HCT116 (cell line): Measurements from ENCODE around the gene AMBP. TPM values are rescaled to one million over a fixed set of nuclear protein-coding genes. Genes with fewer than 3 reads are reported as not detected.

Source experiments
- ATAC-seq: fragments of 200-7000 bp; cut with Tn5 transposase; 2 replicates; pipeline ENCODE4 v1.9.1; 2020; ENCODE audit warnings: mild to moderate bottlenecking, moderate library complexity
- BruUV-seq: library from RNA; stranded (reverse); fragments of 400-500 nt; replicated peaks from 2 replicates; lab custom pipeline; 2021; lab: Mats Ljungman, UMichigan
- CTCF ChIA-PET: fragments of 300-600 bp; sonication (Branson Sonifier 250); formaldehyde crosslinking; loops from one replicate; lab custom pipeline; 2021; ENCODE audit warnings: antibody characterized with exemption; lab: Charles Lee
- POLR2A ChIA-PET: fragments of 300-600, 350-600 bp; sonication (Branson Sonifier 250); formaldehyde crosslinking; loops from one replicate; lab custom pipeline; 2021; ENCODE audit warnings: antibody characterized with exemption; lab: Charles Lee
- RAD21 ChIA-PET, 2 experiments: fragments of 300-600 bp; sonication (Branson Sonifier 250); formaldehyde crosslinking; loops; one replicate each; lab custom pipeline; 2023; ENCODE audit warnings: low total read pairs in 2 of 2; ENCODE audit not compliant: uncharacterized antibody in 2 of 2, unreplicated experiment in 2 of 2, low non-redundant PET in 1 of 2; lab: Charles Lee
- DNase-seq: peaks from one replicate; pipeline ENCODE4 v3.0.0-alpha.2; 2010; ENCODE audit warnings: low read depth, low spot score
- H2AFZ ChIP-seq: fragments of 200-600 bp; shearing (Covaris generic), sonication (generic); 2 replicates; pipeline ENCODE4 v1.6.1; 2017; ENCODE audit warnings: low read depth, mixed run types, mixed read lengths, antibody characterized with exemption, low read length; ENCODE audit not compliant: poor library complexity, severe bottlenecking
- H3K27ac ChIP-seq: 2 replicates; pipeline ENCODE4 v1.5.1; 2012; ENCODE audit warnings: low read depth, low read length
- H3K27me3 ChIP-seq: fragments of 200-600 bp; sonication (generic); 2 replicates; pipeline ENCODE4 v1.6.1; 2016; ENCODE audit warnings: mixed run types, low read length, mixed read lengths; ENCODE audit not compliant: insufficient read depth
- H3K36me3 ChIP-seq, 2 experiments: fragments of 200-500 bp in 1 of 2; fragments of 200-600 bp in 1 of 2; sonication (Bioruptor generic) in 1 of 2; sonication (generic) in 1 of 2; 2 replicates each; pipeline versions ENCODE4 v1.5.1 to v1.6.1; 2014 to 2016; ENCODE audit warnings: low read length in 2 of 2, inconsistent platforms in 1 of 2, mixed read lengths in 1 of 2, mixed run types in 1 of 2; ENCODE audit not compliant: insufficient read depth in 2 of 2, control insufficient read depth in 1 of 2
- H3K4me1 ChIP-seq, 2 experiments: fragments of 200-600 bp in 1 of 2; sonication (generic) in 1 of 2; 2 replicates each; pipeline versions ENCODE4 v1.5.1 to v1.6.1; 2012 to 2017; ENCODE audit warnings: low read length in 2 of 2, inconsistent platforms in 1 of 2, mild to moderate bottlenecking in 1 of 2, mixed read lengths in 1 of 2, mixed run types in 1 of 2, moderate library complexity in 1 of 2; ENCODE audit not compliant: insufficient read depth in 2 of 2, control insufficient read depth in 1 of 2
- H3K4me2 ChIP-seq: fragments of 200-600 bp; sonication (generic); 2 replicates; pipeline ENCODE4 v1.6.1; 2017; ENCODE audit warnings: mixed run types, low read length, mixed read lengths
- H3K4me3 ChIP-seq, 2 experiments: fragments of 200-600 bp in 1 of 2; sonication (generic) in 1 of 2; replicated peaks in 1 of 2; 2 replicates each; pipeline ENCODE4 v1.5.1; 2011 to 2016; ENCODE audit warnings: low read length in 2 of 2, control low read depth in 1 of 2, low read depth in 1 of 2, mild to moderate bottlenecking in 1 of 2, mixed read lengths in 1 of 2, mixed run types in 1 of 2
- H3K79me2 ChIP-seq: fragments of 200-600 bp; sonication (generic); 2 replicates; pipeline ENCODE4 v1.6.1; 2017; ENCODE audit warnings: mild to moderate bottlenecking, mixed run types, low read length, moderate library complexity, mixed read lengths; ENCODE audit not compliant: insufficient read depth
- H3K9ac ChIP-seq: fragments of 200-600 bp; sonication (generic); 2 replicates; pipeline ENCODE4 v1.6.1; 2016; ENCODE audit warnings: low read length, mixed read lengths
- H3K9me2 ChIP-seq: fragments of 200-600 bp; sonication (generic), shearing (Covaris generic); 2 replicates; pipeline ENCODE4 v1.6.1; 2017; ENCODE audit warnings: mixed run types, mild to moderate bottlenecking, moderate library complexity; ENCODE audit not compliant: insufficient read depth
- H3K9me3 ChIP-seq, 2 experiments: fragments of 200-500 bp in 1 of 2; fragments of 200-600 bp in 1 of 2; sonication (Bioruptor generic) in 1 of 2; sonication (generic) in 1 of 2; 2 replicates each; pipeline ENCODE4 v1.6.1; 2014 to 2017; ENCODE audit warnings: low read length in 2 of 2, mixed read lengths in 2 of 2, inconsistent platforms in 1 of 2, low read depth in 1 of 2, mild to moderate bottlenecking in 1 of 2, mixed run types in 1 of 2, moderate library complexity in 1 of 2; ENCODE audit not compliant: control insufficient read depth in 1 of 2, insufficient read depth in 1 of 2
- H4K20me1 ChIP-seq: fragments of 200-600 bp; sonication (generic), shearing (Covaris generic); 2 replicates; pipeline ENCODE4 v1.6.1; 2017; ENCODE audit warnings: mixed run types, mild to moderate bottlenecking, moderate library complexity; ENCODE audit not compliant: insufficient read depth
- CEBPB ChIP-seq: IDR thresholded peaks from 2 replicates; pipeline ENCODE4 v1.6.1; 2012; ENCODE audit warnings: low read depth
- ELF1 ChIP-seq: IDR thresholded peaks from 2 replicates; pipeline ENCODE4 v1.6.1; 2012; ENCODE audit warnings: low read depth, borderline replicate concordance
- EZH2phosphoT487 ChIP-seq: fragments of 200-600 bp; IDR thresholded peaks from 2 replicates; pipeline ENCODE4 v1.6.1; 2018; ENCODE audit warnings: antibody characterized with exemption, borderline replicate concordance
- POLR2AphosphoS5 ChIP-seq: IDR thresholded peaks from 2 replicates; pipeline ENCODE4 v1.6.1; 2011; ENCODE audit warnings: mild to moderate bottlenecking, low read depth, low read length, moderate library complexity
- RAD21 ChIP-seq: IDR thresholded peaks from 2 replicates; pipeline ENCODE4 v1.6.1; 2012; ENCODE audit warnings: low read depth, mild to moderate bottlenecking
- SP1 ChIP-seq: IDR thresholded peaks from 2 replicates; pipeline ENCODE4 v1.6.1; 2012; ENCODE audit warnings: low read depth
- TCF7L2 ChIP-seq: IDR thresholded peaks from 2 replicates; pipeline ENCODE4 v1.7.0; 2011; ENCODE audit warnings: borderline replicate concordance, inconsistent platforms; ENCODE audit not compliant: insufficient read depth, insufficient read length; ENCODE audit errors: extremely low read depth
- ZNF274 ChIP-seq: fragments of 200-500 bp; sonication (Bioruptor generic); IDR thresholded peaks from 2 replicates; pipeline ENCODE4 v1.6.1; 2014; ENCODE audit warnings: mild to moderate bottlenecking, low read depth, low read length, inconsistent platforms
- intact Hi-C: fragments of 100-400 bp; cut with micrococcal nuclease; formaldehyde crosslinking; loops from 2 replicates; pipeline ENCODE4 v1.10.0; 2022
- total RNA-seq: library from RNA; stranded (reverse); gene quantifications from one replicate; pipeline ENCODE4 v1.2.1, GENCODE V29; 2021; ENCODE audit not compliant: unreplicated experiment
- TF ChIP-seq, protein P1 (sequence below), 3 experiments: fragments of 200-600 bp in 1 of 3; sonication (generic) in 1 of 3; IDR thresholded peaks in 2 of 3; conservative IDR thresholded peaks in 1 of 3; 2 replicates each; pipeline ENCODE4 v1.5.1; 2012 to 2017; ENCODE audit warnings: low read depth in 2 of 3, low read length in 2 of 3, antibody characterized with exemption in 1 of 3, borderline replicate concordance in 1 of 3, control low read depth in 1 of 3, mild to moderate bottlenecking in 1 of 3, mixed read lengths in 1 of 3, mixed run types in 1 of 3, moderate library complexity in 1 of 3; ENCODE audit not compliant: insufficient read depth in 1 of 3

AMBP gene
- total RNA-seq, 1 experiment from 2014 or later: 1.9 TPM

- Histone ChIP-seq H3K79me2 (no peaks in the 10 kb centered on the region), H2AFZ (no peak overlapping the region), H3K36me3 (no peaks in the 10 kb centered on the region), H4K20me1 (no peaks in the 10 kb centered on the region), H3K4me1 (no peaks in the 10 kb centered on the region), H3K9me3 (no peaks in the 10 kb centered on the region), H3K4me2 (no peak overlapping the region), H3K9ac (no peak overlapping the region), H3K9me2 (no peaks in the 10 kb centered on the region), H3K27ac (no peak overlapping the region), H3K4me3 (no peak overlapping the region), H3K27me3 (no peaks in the 10 kb centered on the region)
- intact Hi-C loops: no loop called here
- no TSS peak for BruUV-seq
- POLR2A ChIA-PET: no interaction called here
- RAD21 ChIA-PET: interaction anchor here in 1 of 2 experiments (0.6 kb wide), 1 partner anchor 218 kb away, joined by 3 read pairs; no protein-coding TSS in a partner anchor
- DNase-seq (no peak), ATAC-seq (no peak)
- no peak for TF ChIP-seq SP1
- TF ChIP-seq RAD21: no peak
- TF ChIP-seq ELF1: no peak
- TF ChIP-seq ZNF274: no peak
- TF ChIP-seq, protein P1, sequence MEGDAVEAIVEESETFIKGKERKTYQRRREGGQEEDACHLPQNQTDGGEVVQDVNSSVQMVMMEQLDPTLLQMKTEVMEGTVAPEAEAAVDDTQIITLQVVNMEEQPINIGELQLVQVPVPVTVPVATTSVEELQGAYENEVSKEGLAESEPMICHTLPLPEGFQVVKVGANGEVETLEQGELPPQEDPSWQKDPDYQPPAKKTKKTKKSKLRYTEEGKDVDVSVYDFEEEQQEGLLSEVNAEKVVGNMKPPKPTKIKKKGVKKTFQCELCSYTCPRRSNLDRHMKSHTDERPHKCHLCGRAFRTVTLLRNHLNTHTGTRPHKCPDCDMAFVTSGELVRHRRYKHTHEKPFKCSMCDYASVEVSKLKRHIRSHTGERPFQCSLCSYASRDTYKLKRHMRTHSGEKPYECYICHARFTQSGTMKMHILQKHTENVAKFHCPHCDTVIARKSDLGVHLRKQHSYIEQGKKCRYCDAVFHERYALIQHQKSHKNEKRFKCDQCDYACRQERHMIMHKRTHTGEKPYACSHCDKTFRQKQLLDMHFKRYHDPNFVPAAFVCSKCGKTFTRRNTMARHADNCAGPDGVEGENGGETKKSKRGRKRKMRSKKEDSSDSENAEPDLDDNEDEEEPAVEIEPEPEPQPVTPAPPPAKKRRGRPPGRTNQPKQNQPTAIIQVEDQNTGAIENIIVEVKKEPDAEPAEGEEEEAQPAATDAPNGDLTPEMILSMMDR (IDR thresholded peaks at IDR 0.05 in 2 of 3, conservative IDR thresholded peaks at IDR 0.05 in 1 of 3; ENCODE audit: borderline replicate concordance in 1 of 3, insufficient read depth in 1 of 3, low read depth in 2 of 3, low read length in 2 of 3): no peak
- TF ChIP-seq TCF7L2: no peak
- no peak for TF ChIP-seq EZH2phosphoT487
- no peak for TF ChIP-seq POLR2AphosphoS5
- no peak for TF ChIP-seq CEBPB
- CTCF ChIA-PET: no interaction called here
Measured at GRCh38 chr9:114031948-114032840, 45.9 kb downstream of the AMBP start.
